GM18907 (cell line): ENCODE data around the gene SLIT3.

Experiments
- ATAC-seq: cut with Tn5 transposase; IDR thresholded peaks from one replicate; pipeline ENCODE4 v1.9.1; 2021; ENCODE audit warnings: mild to moderate bottlenecking, moderate library complexity; ENCODE audit not compliant: unreplicated experiment

The SLIT3 gene

DNA sequence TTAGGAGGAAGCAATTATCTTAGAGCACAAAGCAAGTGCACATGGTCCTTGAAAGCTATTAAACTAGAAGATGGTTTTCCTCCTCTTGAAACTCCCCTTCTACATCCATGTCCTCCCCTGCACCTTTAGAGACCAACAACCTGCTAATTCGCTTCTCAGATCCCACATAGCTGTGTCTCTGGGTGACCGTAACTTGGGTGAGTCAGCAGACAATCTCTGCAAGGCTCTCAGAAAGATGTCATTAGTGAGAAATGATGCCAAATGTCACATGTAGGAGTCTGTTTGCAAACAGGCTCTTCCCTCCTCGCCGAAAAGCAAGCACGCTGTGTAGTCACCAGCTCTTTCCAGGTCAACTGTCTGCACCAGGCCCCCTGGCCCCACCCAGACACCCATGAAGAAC, 291.8 kb downstream of the SLIT3 start:
- no peak for ATAC-seq

DNA sequence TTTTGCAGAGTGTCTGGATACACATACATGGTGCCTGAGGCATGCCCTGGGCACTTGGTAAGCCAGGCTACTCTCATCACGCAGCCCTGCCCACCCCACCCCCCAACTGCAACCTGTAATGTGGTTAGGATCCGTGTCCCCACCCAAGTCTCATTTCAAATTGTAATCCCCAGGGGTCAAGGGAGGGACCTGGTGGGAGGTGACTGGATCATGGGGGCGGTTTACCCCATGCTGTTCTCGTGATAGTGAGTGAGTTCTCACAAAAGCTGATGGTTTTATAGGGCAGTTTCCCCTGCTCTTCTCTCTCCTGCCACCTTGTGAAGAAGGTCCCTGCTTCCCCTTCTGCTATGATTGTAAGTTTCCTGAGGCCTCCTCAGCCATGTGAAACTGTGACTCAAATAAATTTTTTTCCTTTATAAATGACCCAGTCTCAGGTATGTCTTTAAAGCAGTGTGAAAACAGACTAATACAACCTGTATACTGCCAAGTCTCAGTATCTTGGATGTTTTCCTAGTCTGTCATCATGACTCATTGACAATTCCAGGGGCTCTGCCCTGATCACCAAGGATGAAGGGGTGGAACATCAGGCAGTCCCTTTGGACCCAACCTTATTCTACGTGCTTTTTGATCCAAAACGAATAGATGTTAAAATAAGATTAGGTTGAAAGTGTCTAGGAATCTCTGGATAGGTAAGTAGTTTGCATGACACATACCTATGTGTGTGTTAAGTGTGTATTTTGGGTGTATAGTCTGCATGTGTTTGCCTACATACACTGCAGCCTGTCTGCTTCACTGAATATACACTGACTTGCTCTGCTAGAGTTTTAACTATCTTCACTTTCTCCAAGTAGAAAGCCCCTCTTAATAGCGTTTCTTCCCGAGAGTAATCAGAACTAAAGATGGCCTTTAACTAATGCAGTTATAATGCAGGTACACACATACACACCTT, 293.8 kb downstream of the SLIT3 start:
- ATAC-seq = no peak

DNA sequence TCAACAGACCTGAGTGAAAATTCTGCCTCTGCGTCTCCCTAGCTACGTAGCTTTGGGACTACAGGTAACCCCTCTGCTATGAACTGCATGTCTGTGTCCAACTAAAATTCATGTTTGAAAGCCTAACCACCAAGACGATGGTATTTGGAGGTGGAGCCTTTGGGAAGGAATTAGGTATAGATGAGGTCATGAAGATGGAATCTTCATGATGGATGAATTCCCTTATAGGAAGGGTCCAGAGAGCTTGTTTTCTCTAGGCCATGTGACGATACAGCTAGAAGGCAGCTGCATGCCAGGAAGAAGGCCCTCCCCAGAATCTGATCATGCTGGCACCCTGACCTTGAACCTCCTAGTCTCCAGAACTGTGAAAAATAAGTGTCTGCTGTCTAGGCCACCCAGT, 296.4 kb downstream of the SLIT3 start:
- no peak for ATAC-seq

DNA sequence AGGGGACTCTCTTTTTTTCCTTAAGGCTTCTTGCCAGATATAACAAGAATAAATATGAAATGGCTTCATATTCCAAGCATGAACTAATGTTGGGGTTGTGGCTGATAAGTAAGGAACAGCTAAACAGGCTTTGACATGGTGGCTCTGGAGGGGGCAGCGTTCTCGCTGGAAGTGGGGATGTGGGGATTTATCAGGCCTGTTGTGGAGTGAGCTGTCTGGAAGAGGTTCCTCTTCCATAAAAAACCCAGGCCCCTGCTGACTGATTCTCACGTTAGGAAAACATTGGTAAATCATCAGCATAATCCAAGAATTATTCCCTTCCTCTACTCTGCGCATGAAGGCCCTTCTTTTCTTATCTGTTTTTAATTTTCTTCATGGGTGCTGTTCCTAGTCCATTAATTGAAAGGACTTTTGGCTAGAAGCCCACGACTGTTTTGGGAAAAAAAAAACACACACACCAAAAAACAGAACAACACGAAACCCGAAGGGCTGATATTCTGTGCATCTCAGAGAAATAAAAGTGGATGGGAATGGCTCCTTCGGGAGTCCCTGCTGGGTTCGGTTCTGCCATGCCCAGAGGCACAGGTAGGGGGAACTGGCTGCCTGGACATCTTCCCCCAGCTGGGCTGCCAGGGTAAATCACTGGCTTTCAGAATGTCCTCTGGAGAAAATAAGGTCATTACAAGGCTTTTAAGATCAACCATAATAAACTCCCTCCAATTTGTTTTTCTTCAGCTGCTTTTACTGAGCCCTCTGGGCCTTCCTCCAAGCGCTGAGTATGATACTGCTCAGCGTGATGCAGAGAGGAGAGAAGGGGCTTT, 297.0 kb downstream of the SLIT3 start:
- ATAC-seq = no peak

DNA sequence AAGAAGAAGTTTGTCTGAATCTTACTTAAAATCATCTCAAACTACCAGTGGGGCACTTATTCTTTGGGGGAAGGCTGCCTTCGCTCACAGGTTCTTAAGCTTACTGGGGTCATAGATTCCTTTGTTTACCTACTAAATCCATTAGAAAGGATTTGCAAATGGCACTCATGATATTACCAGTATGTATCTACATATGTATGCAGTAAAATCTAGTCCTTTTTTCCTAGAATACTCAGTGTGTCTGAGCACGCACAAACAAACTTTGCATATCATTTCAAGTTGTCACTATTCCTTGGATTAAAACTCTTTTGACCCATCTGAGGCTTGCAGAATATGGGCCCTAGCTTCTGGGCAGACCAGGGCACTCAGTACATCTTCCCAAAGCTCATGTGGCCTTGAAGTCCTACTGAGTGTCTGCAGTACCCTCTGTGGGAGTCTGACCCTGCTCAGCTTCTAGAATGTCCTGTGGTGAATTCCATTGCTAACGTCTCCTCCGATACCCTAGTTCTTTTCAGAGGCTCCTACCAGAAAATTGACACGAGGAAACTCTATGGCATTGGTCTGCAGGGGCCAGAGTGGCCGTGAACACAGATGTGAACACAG, 297.9 kb downstream of the SLIT3 start:
- no peak for ATAC-seq

DNA sequence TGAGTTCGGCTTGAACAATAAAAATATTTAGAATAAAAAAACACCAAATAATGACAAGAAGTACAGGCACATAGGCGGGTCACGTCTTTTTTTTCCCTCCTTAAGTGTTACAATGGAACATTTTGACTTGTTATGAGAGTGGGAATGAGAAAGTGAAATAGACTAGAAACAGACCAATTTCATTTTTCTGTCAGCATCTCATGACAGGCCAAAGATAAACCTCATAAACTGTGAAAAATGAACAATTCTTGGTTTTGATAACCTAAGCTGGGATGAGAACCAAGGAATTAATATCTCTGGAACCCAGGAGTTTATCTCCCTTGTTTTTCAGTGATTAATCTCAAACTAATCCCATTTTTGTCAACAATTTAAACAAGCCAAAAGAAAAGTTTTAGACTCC, 299.5 kb downstream of the SLIT3 start:
- ATAC-seq = no peak

DNA sequence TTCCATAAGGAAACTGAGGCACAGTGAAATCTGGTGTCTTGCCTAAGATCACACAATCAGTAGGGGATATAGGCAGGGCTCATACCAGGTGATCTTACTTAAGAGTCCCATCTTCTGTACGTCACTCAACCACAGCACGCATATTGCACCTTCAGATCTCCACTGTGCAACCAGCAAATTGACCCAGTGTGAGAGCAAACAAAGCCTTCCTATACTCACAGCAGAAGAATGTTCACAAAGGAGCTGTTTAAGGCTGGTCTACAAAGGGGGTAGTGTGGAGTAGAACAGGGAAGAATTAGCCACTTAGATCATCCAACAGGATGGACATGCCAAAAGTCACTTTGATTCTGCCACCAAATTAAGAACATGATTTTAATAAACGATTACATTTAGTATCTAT, 305.9 kb downstream of the SLIT3 start:
- ATAC-seq = no peak

DNA sequence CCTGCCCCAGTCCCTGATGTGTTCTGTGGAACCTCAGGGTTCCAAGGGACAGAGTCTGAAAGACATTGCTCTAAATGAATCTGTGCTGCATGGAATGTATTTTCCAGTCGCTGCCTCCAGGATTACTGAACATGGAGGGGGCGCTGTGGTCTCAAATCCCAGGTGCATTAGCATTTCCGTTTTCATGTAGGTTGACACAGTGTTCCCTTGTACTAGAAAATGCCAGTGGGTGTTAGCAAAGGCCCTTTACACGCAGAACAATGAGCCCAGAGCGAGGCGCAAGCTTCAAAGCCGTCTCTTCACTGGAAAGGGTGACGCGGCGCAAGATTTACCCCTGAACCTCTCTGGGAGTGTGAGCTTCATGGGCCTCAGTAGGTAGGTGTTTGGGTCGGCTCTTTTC, 308.3 kb downstream of the SLIT3 start:
- ATAC-seq = no peak

DNA sequence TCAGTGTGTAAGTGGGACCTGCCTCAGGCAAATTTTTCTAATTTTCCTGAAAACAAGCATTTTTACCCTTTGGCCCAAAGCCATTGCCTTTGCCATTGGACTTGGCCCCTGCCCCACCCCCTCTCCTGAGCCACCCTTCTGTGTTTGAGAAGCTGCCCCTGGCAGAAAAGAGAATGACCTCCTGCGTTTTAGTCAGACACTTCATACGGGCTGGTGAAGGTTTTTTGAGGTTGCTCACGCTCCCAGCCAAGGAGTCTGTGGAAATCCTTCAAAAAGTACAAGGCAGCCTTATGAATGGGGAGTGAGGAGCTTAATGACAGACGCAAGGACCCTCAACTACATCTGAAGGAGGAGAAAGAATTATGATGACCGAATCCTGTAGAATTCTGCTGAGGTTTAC, 308.9 kb downstream of the SLIT3 start:
- no peak for ATAC-seq

DNA sequence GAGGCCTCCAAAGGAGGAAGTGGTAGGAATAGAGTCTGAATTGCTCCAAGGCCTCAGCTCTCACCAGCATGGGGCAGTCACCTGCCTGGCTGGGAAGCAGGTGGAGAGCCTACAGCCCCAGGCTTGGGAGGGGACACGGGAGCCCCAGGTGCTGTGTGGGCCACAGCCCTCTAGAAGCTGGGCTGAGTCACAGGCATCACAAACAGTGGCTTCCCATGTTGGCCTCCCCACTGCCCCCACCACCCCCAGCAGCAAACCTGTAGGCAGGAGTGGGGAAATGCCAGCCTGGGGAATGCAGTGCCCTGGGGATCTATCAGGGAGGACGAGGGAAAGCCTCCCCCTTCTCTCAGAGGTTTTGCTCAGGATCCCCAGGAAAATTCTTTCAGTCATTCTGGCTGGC, 309.6 kb downstream of the SLIT3 start:
- no peak for ATAC-seq

DNA sequence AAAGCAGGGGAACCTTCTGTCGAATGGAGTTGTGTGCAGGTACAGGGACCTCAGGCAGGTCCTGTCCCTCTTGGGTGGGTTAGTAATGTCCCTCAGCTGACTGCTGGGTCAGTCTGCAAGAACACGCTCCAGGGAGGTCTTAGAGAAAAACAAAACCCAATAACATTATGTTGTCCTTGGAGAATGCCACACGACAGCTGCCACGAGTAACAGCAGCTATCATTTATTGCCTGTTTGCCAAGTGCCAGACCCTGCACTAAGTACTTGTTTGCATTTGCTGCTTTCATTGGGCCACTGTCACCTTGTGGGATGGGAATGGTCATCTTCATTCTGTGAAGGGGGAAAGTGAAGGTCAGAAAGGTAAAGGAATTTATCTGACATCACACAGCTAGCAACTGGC, 310.3 kb downstream of the SLIT3 start:
- no peak for ATAC-seq

DNA sequence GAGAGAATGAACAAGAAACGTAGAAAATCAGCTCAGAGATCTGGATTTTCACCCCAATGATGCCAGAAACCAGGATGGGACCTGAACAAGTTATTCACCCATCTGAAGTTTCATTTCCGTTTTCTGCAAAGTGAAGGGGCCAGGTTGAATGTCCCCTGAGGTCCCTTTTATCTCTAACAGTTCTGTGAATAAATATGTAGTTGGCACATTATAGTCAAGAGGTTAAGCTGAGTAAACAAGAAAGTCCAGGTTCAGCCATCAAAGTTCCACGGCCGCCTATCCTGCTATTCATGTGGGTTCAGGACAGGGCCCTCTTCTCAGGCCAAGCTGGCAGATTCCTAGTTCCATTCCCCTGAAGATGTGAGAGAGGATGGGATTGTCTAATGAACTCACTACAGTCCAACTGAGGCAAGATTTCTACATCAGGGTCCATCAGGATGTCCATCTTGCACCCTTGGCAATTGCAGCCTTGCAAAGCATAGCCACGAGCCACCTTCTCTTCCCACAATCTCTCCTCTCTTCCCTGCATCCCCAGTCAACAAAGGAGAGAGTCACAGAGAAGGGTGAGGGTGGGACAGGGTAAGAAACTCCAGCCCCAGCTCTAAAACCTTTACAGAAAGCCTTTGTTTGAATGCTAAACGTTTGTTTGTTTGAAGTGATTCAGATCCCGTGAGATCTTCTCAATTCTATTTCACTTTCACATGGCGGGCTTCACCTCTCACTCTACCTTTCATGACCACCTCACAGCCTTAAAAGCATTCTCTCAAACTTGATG, 311.0 kb downstream of the SLIT3 start:
- no peak for ATAC-seq

DNA sequence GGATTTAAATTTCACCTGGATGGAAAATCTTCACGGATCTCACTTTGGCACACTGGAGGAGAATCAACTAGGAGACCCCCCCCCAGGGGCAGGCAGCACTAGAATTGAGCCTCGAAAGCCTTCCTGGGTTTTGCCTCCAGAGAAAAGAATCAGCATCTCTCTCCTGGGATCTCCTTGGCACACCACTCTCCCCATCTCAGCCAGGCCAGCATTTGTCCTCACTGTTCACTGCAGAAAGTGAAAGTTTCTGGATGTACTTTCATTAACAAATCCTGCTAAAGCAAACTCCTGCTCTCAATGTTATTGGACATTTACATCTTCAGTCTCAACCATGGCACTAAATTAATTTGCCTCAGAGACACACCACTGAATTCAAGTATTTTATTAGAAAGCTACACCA, 312.2 kb downstream of the SLIT3 start:
- ATAC-seq = no peak

DNA sequence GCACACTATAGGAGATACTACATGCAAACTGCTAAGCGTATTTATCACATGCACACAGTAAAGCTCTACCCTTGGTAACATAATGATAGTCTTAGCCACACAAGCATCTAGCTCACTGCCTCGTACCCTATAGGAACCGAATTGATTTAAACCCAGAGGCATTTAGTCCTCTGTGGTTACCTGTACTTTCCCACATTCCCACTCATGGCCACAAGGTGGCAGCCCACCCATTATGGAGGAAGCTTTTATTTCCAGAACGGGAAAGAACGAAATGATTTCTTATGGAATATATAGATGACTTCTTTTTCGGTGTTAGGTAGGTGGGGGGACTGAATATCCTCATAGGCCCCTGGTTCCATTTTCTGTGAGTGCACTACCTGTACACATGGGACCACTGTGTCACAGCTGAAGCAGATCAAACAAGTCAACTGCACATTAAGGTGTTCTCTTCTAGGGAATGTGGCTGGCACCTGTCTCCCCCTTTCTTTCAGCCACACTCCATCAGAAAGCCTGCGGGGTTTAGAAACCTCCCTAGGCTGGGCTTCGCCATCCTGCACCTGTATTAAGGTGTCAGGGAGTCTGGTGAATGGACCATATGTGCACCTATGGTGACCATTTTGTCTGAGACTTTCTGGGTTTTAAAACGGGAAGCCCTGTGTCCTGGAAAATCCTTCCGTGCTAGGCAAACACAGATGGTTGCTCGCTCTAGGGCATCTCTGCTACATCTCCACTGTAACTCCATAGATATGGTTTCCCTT, 313.2 kb downstream of the SLIT3 start:
- peak; percentile 74 for ATAC-seq

DNA sequence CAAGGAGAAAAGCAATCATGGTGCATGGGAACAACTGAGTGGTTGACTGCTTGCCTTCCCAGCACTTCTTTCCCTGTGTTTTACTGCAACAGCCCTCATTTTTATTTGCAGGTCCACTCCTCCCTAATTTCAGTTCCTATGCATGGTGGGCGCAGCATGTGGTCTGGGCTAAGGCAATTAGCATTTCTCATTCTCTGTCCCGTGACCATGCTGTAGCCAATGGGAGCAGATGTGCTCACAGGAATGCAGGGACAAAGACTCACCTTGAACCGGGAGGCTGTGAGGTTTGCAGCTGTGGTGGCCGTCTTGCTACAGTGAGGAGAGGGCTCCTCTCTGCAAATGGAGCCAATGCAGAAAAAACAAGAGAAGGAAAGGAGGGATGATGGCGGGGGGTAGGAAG, 315.5 kb downstream of the SLIT3 start:
- ATAC-seq = no peak

DNA sequence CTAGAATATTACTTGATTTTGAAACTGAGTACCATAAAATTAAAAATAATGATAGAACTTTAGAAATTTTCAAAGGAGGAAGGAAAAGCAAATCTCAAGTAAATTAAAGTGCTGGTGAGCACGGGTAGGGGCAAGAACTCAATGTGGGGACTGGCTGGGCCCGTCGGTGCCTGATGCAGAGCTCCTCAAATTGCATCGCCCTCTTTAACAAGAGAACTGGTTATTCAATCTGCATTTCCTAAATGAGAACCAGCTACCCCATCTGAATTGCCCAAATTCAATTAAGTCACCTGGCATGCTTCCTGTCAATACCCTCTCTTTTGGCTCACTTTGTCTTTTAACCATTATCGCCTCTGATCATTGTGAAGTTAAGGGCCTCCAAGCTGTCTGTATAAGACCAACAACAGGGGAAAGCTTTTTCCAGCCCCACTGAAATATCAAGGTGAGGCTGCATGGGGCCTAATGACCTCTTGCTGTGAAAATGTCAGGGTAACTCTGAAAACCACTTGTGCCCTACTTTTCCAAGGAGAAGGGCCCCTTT, 316.7 kb downstream of the SLIT3 start:
- ATAC-seq = no peak

DNA sequence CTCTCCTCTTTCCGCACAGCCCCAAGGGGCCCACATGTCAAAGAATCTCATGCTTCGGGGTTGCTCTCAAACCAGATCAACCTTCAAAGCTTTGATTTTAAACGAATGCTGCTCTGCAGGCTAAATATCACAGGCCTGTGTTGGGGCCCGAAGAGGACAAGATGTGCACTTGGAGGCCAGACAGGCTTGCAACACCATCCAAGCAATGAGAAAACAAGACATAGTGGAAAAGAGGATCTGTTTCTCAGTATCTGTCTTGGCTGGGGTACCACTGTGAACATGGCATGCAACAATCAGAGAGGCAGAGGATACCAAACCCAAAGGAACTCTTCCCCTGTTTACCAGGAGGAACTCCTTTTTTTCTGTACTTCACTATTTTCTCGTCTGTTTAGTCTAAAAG, 321.8 kb downstream of the SLIT3 start:
- ATAC-seq = no peak

DNA sequence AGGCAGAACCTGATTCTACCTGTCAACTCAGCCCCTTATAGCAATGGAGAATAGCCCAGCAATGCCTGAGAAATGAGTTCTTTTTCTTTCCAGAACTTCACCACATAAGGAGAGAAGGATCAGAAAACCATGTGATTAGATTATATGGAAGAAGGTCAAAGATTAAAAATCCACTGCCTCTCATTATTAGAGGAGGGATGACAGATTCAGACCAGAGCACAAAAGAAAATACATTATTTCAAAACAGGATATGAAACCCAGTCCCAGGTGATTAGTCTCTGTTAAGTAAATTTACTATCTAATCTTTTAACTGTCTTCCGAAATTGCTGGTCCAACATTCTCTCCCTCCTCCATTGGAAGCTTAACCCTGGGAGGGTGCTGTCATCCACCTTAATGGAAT, 322.4 kb downstream of the SLIT3 start:
- no peak for ATAC-seq

DNA sequence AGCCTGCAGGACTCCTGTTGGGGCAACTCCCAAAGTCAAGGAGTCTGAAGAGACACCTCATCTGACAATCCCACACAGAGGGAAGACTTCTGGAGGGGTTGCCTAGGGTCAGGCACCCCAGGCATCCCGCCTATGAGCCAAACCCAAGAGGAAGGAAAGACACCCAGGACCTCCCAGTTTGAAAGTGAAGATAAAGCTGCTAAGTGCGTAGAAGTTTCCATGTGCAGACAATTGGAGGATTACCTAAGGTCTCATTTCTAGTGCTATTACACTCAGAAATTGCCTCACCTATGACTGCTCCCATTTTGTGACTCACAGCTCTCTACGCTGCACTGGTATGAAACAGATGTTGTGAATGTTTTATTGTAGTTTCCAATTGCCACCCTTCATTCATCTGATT, 322.9 kb downstream of the SLIT3 start:
- ATAC-seq = no peak
